ENCODE measurements around the gene LSP1.

Gene LSP1

GRCh38 chr11:1892116-1892515, 39.2 kb downstream of the LSP1 start:
- no peak for DNase-seq (ENCODE audit: low read depth in 1 of 2, low spot score in 1 of 2)
- TF ChIP-seq POLR2AphosphoS5 (IDR thresholded peaks at IDR 0.05; ENCODE audit: low read depth) (no peak), SPI1 (IDR thresholded peaks at IDR 0.05; ENCODE audit: borderline replicate concordance, low read depth) (no peak), GABPA (IDR thresholded peaks at IDR 0.05; ENCODE audit: low read depth) (no peak), CTCF (IDR thresholded peaks at IDR 0.05; ENCODE audit: insufficient read depth, low read length) (no peak)
- Histone ChIP-seq H3K27ac (replicated peaks) (no peak overlapping the region), H3K27me3 (ENCODE audit: insufficient read depth, poor library complexity, severe bottlenecking) (no peaks in the 10 kb centered on the region), H3K4me3 (replicated peaks; ENCODE audit: insufficient read depth, low read length) (no peak overlapping the region)

DNA sequence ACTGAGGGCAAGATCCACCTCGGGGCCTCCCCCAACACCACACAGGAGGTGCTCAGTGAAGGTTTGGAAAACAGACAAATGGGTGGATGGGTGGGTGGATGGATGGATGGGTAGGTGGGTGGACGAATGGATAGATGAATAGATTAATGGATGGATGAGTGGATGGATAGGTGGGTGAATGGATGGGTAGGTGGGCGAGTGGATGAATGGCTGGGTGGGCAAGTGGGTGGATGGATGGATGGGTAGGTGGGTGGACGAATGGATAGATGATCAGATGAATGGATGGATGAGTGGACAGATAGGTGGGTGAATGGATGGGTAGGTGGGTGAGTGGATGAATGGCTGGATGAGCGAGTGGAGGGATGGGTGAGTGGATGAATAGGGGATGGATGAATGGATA, 39.7 kb downstream of the LSP1 start:
- no peak for DNase-seq (ENCODE audit: low read depth in 1 of 2, low spot score in 1 of 2)
- Histone ChIP-seq H3K27me3 (ENCODE audit: insufficient read depth, poor library complexity, severe bottlenecking) (no peaks in the 10 kb centered on the region), H3K4me3 (replicated peaks; ENCODE audit: insufficient read depth, low read length) (no peak overlapping the region), H3K27ac (replicated peaks) (no peak overlapping the region)
- TF ChIP-seq GABPA (IDR thresholded peaks at IDR 0.05; ENCODE audit: low read depth), result no peak
- no peak for TF ChIP-seq POLR2AphosphoS5 (IDR thresholded peaks at IDR 0.05; ENCODE audit: low read depth)

DNA sequence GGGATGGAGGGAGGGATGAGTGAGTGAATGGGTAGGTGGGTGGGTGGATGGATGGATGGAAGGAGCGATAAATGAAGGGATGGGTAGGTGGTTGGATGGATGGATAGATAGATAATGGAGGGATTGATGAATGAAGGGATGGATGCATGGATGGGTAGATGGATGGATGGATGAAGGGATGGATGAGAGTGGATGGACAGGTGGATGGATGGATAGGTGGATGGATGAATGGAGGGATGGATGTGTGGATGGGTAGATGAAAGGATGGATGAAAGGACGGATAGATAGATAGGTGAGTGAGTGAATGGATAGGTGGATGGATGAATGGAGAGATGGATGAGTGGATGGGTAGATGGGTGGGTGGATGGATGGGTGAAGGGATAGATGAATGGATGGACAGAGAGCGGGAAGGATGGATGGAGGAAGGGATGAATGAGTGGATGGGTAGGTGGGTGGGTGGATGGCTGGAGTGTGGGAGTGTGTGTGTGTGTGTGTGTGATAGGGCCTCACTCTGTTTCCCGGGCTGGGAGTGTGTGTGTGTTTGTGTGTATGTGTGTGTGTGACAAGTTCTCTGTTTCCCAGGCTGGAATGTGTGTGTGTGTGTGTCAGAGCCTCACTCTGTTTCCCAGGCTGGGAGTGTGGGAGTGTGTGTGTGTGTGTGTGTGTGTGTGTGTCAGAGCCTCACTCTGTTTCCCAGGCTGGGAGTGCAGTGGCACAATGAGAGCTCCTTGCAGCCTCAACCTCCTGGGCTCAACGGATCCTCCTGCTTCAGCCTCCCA, 40.9 kb downstream of the LSP1 start:
- no peak for DNase-seq (ENCODE audit: low read depth in 1 of 2, low spot score in 1 of 2)
- TF ChIP-seq REST (IDR thresholded peaks at IDR 0.05; ENCODE audit: insufficient replicate concordance, low read depth) (no peak), GABPA (IDR thresholded peaks at IDR 0.05; ENCODE audit: low read depth) (no peak), SPI1 (IDR thresholded peaks at IDR 0.05; ENCODE audit: borderline replicate concordance, low read depth) (no peak), CTCF (IDR thresholded peaks at IDR 0.05; ENCODE audit: insufficient read depth, low read length) (no peak), POLR2AphosphoS5 (IDR thresholded peaks at IDR 0.05; ENCODE audit: low read depth) (no peak)
- H3K27me3 ChIP-seq (ENCODE audit: insufficient read depth, poor library complexity, severe bottlenecking), result no peaks in the 10 kb centered on the region
- no peak overlapping the region for H3K27ac ChIP-seq (replicated peaks)
- no peak overlapping the region for H3K4me3 ChIP-seq (replicated peaks; ENCODE audit: insufficient read depth, low read length)

GRCh38 chr11:1894759-1895158, 41.9 kb downstream of the LSP1 start:
- no peak for DNase-seq (ENCODE audit: low read depth in 1 of 2, low spot score in 1 of 2)
- Histone ChIP-seq H3K27ac (replicated peaks) (no peak overlapping the region), H3K27me3 (ENCODE audit: insufficient read depth, poor library complexity, severe bottlenecking) (no peaks in the 10 kb centered on the region), H3K4me3 (replicated peaks; ENCODE audit: insufficient read depth, low read length) (no peak overlapping the region)
- no peak for TF ChIP-seq POLR2AphosphoS5 (IDR thresholded peaks at IDR 0.05; ENCODE audit: low read depth)
- TF ChIP-seq REST (IDR thresholded peaks at IDR 0.05; ENCODE audit: insufficient replicate concordance, low read depth), result no peak
- TF ChIP-seq SPI1 (IDR thresholded peaks at IDR 0.05; ENCODE audit: borderline replicate concordance, low read depth), result no peak

DNA sequence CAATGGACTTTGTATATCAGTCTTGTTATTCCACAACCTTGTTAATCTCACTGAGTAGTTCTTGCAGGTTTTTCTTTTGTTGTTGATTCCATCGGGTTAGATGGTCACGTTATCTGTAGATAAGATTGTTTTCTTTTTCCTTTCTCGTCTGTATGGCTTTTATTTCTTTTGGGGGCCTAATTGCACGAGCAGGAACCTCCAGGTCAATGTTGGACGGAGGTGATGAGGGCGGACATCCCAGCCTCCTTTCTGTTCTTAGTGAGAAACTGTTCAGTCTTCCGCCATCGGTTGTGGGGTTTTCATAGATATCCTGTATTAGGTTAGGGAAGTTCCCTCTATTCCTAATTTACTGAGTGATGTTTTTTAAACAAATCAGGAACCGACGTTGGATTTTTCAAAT, 43.6 kb downstream of the LSP1 start:
- Histone ChIP-seq H3K27ac (replicated peaks) (no peak overlapping the region), H3K27me3 (ENCODE audit: insufficient read depth, poor library complexity, severe bottlenecking) (no peaks in the 10 kb centered on the region), H3K4me3 (replicated peaks; ENCODE audit: insufficient read depth, low read length) (no peak overlapping the region)
- DNase-seq (ENCODE audit: low read depth in 1 of 2, low spot score in 1 of 2), result no peak
- TF ChIP-seq CTCF (IDR thresholded peaks at IDR 0.05; ENCODE audit: insufficient read depth, low read length) (no peak), GABPA (IDR thresholded peaks at IDR 0.05; ENCODE audit: low read depth) (no peak), REST (IDR thresholded peaks at IDR 0.05; ENCODE audit: insufficient replicate concordance, low read depth) (no peak), SPI1 (IDR thresholded peaks at IDR 0.05; ENCODE audit: borderline replicate concordance, low read depth) (no peak), POLR2AphosphoS5 (IDR thresholded peaks at IDR 0.05; ENCODE audit: low read depth) (no peak)
